BJ (cell line): ENCODE data around the gene SASS6. TPM values are rescaled to one million over a fixed set of nuclear protein-coding genes. Genes with fewer than 3 reads are reported as not detected.

Source experiments
- CTCF ChIA-PET: fragments of 350-600 bp; formaldehyde crosslinking; extraction: SDS; loops from one replicate; lab custom pipeline; 2021; ENCODE audit warnings: antibody characterized with exemption, inconsistent platforms; lab: Yijun Ruan, JAX
- POLR2A ChIA-PET: fragments of 300-600 bp; sonication (Branson Sonifier 250); formaldehyde crosslinking; extraction: SDS; loops from one replicate; lab custom pipeline; 2021; ENCODE audit warnings: antibody characterized with exemption; lab: Charles Lee
- DNase-seq: peaks from one replicate; pipeline ENCODE4 v3.0.0-alpha.2; 2011; ENCODE audit warnings: low read depth
- H3K27me3 ChIP-seq: 2 replicates; pipeline ENCODE4 v1.6.0; 2011; ENCODE audit warnings: low read length; ENCODE audit not compliant: control insufficient read depth, insufficient read depth
- H3K36me3 ChIP-seq: 2 replicates; pipeline ENCODE4 v1.5.1; 2011; ENCODE audit warnings: low read length; ENCODE audit not compliant: control insufficient read depth, insufficient read depth
- H3K4me3 ChIP-seq: 2 replicates; pipeline ENCODE4 v1.5.1; 2011; ENCODE audit warnings: low read depth, mild to moderate bottlenecking, control low read depth, low read length
- CTCF ChIP-seq: IDR thresholded peaks from 2 replicates; pipeline ENCODE4 v1.5.1; 2011; ENCODE audit warnings: low read depth, mild to moderate bottlenecking, control low read depth, inconsistent platforms, low read length, moderate library complexity; ENCODE audit not compliant: insufficient read depth
- polyA plus RNA-seq: library from polyadenylated mRNA; depleted of rRNA; stranded (reverse); fragments of >200 nt; gene quantifications from 2 replicates; pipeline ENCODE4 v1.2.3, GENCODE V29; 2011

SASS6 gene
- polyA plus RNA-seq, 1 experiment = 0.72 TPM

GRCh38 chr1:100137602-100138001, 4.9 kb upstream of the SASS6 start:
- Histone ChIP-seq H3K4me3 (no peak overlapping the region), H3K36me3 (peaks cover 5% of the 10 kb centered on the region), H3K27me3 (no peaks in the 10 kb centered on the region)
- POLR2A ChIA-PET = no interaction called here
- DNase-seq = no peak
- CTCF ChIA-PET = interaction anchor here (1.5 kb wide), 1 partner anchor 43 kb away, joined by 3 read pairs; no protein-coding TSS in a partner anchor
- TF ChIP-seq CTCF = no peak

GRCh38 chr1:100134872-100135271, 2.1 kb upstream of the SASS6 start:
- Histone ChIP-seq H3K4me3 (no peak overlapping the region), H3K36me3 (no peaks in the 10 kb centered on the region; the same call in none of the 2 replicates), H3K27me3 (no peaks in the 10 kb centered on the region)
- POLR2A ChIA-PET = no interaction called here
- CTCF ChIA-PET = interaction anchor here (0.6 kb wide), 1 partner anchor 49 kb away, joined by 3 read pairs; no protein-coding TSS in a partner anchor
- DNase-seq = no peak
- TF ChIP-seq CTCF = no peak

- ChIA-PET POLR2A (no interaction called here), CTCF (interaction anchor here (0.5 kb wide), 1 partner anchor 43 kb away, joined by 3 read pairs; no protein-coding TSS in a partner anchor)
- H3K36me3 ChIP-seq = no peaks in the 10 kb centered on the region
- DNase-seq = no peak
- H3K27me3 ChIP-seq = no peaks in the 10 kb centered on the region
- no peak overlapping the region; the same call in 1 of the 2 replicates for H3K4me3 ChIP-seq
- TF ChIP-seq CTCF = no peak
Measured at GRCh38 chr1:100131623-100132022, 1.1 kb downstream of the SASS6 start.

GRCh38 chr1:100130552-100131077, 2.1 kb downstream of the SASS6 start:
- H3K4me3 ChIP-seq = no peak overlapping the region
- ChIA-PET POLR2A (interaction anchor here (0.6 kb wide), 1 partner anchor 332 kb away, joined by 5 read pairs; no protein-coding TSS in a partner anchor), CTCF (interaction anchor here (0.6 kb wide), 1 partner anchor 26 kb away, joined by 3 read pairs; no protein-coding TSS in a partner anchor)
- no peak for TF ChIP-seq CTCF
- no peaks in the 10 kb centered on the region for H3K36me3 ChIP-seq
- no peak for DNase-seq
- H3K27me3 ChIP-seq = no peaks in the 10 kb centered on the region

- POLR2A ChIA-PET = no interaction called here
Measured at GRCh38 chr1:100127226-100127625, 5.5 kb downstream of the SASS6 start.

More at GRCh38 chr1:100127226-100127625, 5.5 kb downstream of the SASS6 start:
- H3K27me3 ChIP-seq = no peaks in the 10 kb centered on the region
- CTCF ChIA-PET = no interaction called here
- H3K36me3 ChIP-seq = no peaks in the 10 kb centered on the region
- DNase-seq = no peak
- no peak for TF ChIP-seq CTCF
- no peak overlapping the region for H3K4me3 ChIP-seq
